GM12878 (cell line): ENCODE results near the gene LBHD1.

ENCODE experiments used
- BRCA1 ChIP-seq: IDR thresholded peaks from 2 replicates; pipeline ENCODE4 v1.6.1; 2011; ENCODE audit warnings: low read depth, low read length, improper control_type of control experiment
- CBFB ChIP-seq: IDR thresholded peaks from 2 replicates; pipeline ENCODE4 v1.6.1; 2016; ENCODE audit warnings: antibody characterized with exemption, low read depth
- EP300 ChIP-seq, 2 experiments: fragments of 150-350 bp in 1 of 2; IDR thresholded peaks; 2 replicates each; pipeline ENCODE4 v1.6.1; 2011 to 2012; ENCODE audit warnings: low read depth in 2 of 2, low read length in 2 of 2, borderline replicate concordance in 1 of 2, improper control_type of control experiment in 1 of 2, inconsistent platforms in 1 of 2; ENCODE audit not compliant: control insufficient read depth in 1 of 2
- EZH2 ChIP-seq: IDR thresholded peaks from 2 replicates; pipeline ENCODE4 v1.6.1; 2012; ENCODE audit warnings: low read depth, mild to moderate bottlenecking, control low read depth, inconsistent platforms, low read length, borderline replicate concordance; ENCODE audit not compliant: control insufficient read depth
- MXI1 ChIP-seq: fragments of 150-350 bp; IDR thresholded peaks from 2 replicates; pipeline ENCODE4 v1.6.1; 2011; ENCODE audit warnings: low read depth, mild to moderate bottlenecking, inconsistent platforms, low read length, improper control_type of control experiment
- POLR2A ChIP-seq: IDR thresholded peaks from 2 replicates; pipeline ENCODE4 v1.6.1; 2011; ENCODE audit warnings: low read depth, mild to moderate bottlenecking, low read length
- POLR2AphosphoS2 ChIP-seq: IDR thresholded peaks from 2 replicates; pipeline ENCODE4 v1.6.1; 2011; ENCODE audit warnings: low read depth, mild to moderate bottlenecking, low read length, improper control_type of control experiment, moderate library complexity
- SIN3A ChIP-seq: IDR thresholded peaks from 2 replicates; pipeline ENCODE4 v1.6.1; 2012; ENCODE audit warnings: low read depth, low read length, improper control_type of control experiment
- SMARCA5 ChIP-seq: fragments of 450-650 bp; IDR thresholded peaks from 2 replicates; pipeline ENCODE4 v1.6.1; 2017; ENCODE audit warnings: mild to moderate bottlenecking
- SREBF2 ChIP-seq: IDR thresholded peaks from 2 replicates; pipeline ENCODE4 v1.6.1; 2012; ENCODE audit warnings: mild to moderate bottlenecking, low read length
- TF ChIP-seq, protein P1 (sequence below), 3 experiments: IDR thresholded peaks in 2 of 3; conservative IDR thresholded peaks in 1 of 3; 2 replicates each; pipeline ENCODE4 v1.5.1; 2011; ENCODE audit warnings: low read depth in 3 of 3, low read length in 3 of 3, mild to moderate bottlenecking in 3 of 3, control low read depth in 2 of 3, moderate library complexity in 2 of 3, inconsistent platforms in 1 of 3, mixed read lengths in 1 of 3; ENCODE audit not compliant: control insufficient read depth in 2 of 3, insufficient read depth in 1 of 3; ENCODE audit errors: extremely low read depth in 1 of 3
- TF ChIP-seq, protein P2 (sequence below): IDR thresholded peaks from 2 replicates; pipeline ENCODE4 v1.6.1; 2011; ENCODE audit warnings: borderline replicate concordance, low read depth, mild to moderate bottlenecking, moderate library complexity, mixed read lengths, low read length; ENCODE audit not compliant: insufficient read depth; ENCODE audit errors: extremely low read length
- TF ChIP-seq, protein P3 (sequence below): IDR thresholded peaks from 2 replicates; pipeline ENCODE4 v1.6.1; 2012; ENCODE audit warnings: low read depth, low read length, improper control_type of control experiment

DNA sequence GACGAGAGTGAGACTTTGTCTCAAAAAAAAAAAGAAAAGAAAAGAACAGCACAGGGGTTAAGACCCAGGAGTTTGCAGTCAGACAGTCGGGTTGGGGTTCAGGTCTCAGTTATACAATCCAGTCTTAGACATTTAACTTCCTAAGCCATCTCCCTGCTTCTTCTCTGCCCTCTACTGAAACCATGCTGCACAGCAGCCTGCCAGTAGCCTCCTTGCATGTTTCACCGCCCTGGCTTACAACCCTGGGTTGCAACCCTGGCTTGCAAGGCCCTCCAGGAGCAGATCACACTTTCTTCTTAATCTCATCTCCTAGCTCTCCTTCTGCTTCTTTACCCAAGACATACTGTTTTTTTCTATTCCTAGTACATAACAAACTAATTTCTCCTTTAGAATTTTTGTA lies 44.4 kb downstream of the LBHD1 start:
- TF ChIP-seq SREBF2 (no peak), BRCA1 (no peak), EZH2 (no peak), POLR2AphosphoS2 (no peak), POLR2A (no peak), CBFB (no peak), SIN3A (no peak), MXI1 (no peak), EP300 (IDR thresholded peaks at IDR 0.05; ENCODE audit: borderline replicate concordance in 1 of 2, control insufficient read depth in 1 of 2, low read depth in 2 of 2, low read length in 2 of 2) (no peak), SMARCA5 (no peak)
- TF ChIP-seq, protein P1, sequence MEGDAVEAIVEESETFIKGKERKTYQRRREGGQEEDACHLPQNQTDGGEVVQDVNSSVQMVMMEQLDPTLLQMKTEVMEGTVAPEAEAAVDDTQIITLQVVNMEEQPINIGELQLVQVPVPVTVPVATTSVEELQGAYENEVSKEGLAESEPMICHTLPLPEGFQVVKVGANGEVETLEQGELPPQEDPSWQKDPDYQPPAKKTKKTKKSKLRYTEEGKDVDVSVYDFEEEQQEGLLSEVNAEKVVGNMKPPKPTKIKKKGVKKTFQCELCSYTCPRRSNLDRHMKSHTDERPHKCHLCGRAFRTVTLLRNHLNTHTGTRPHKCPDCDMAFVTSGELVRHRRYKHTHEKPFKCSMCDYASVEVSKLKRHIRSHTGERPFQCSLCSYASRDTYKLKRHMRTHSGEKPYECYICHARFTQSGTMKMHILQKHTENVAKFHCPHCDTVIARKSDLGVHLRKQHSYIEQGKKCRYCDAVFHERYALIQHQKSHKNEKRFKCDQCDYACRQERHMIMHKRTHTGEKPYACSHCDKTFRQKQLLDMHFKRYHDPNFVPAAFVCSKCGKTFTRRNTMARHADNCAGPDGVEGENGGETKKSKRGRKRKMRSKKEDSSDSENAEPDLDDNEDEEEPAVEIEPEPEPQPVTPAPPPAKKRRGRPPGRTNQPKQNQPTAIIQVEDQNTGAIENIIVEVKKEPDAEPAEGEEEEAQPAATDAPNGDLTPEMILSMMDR (IDR thresholded peaks at IDR 0.05 in 2 of 3, conservative IDR thresholded peaks at IDR 0.05 in 1 of 3; ENCODE audit: control insufficient read depth in 2 of 3, extremely low read depth in 1 of 3, insufficient read depth in 1 of 3, low read depth in 3 of 3, low read length in 3 of 3): 0 out of 6 replicates have a peak, but pooled peaks of 1 of the 3 experiments have one; percentile 10
- TF ChIP-seq, protein P2, sequence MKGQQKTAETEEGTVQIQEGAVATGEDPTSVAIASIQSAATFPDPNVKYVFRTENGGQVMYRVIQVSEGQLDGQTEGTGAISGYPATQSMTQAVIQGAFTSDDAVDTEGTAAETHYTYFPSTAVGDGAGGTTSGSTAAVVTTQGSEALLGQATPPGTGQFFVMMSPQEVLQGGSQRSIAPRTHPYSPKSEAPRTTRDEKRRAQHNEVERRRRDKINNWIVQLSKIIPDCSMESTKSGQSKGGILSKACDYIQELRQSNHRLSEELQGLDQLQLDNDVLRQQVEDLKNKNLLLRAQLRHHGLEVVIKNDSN: no peak
- TF ChIP-seq, protein P3, sequence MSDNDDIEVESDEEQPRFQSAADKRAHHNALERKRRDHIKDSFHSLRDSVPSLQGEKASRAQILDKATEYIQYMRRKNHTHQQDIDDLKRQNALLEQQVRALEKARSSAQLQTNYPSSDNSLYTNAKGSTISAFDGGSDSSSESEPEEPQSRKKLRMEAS: no peak
